ENCODE results near the gene ADRB2. TPM values are rescaled to one million over a fixed set of nuclear protein-coding genes. Genes with fewer than 3 reads are reported as not detected.

The ADRB2 gene
- total and polyA plus RNA-seq, 2 experiments from 2014 or later, result 7.3 to 10.9 TPM

- Histone ChIP-seq H3K9me3 (ENCODE audit: low read depth) (no peaks in the 10 kb centered on the region), H3K36me3 (no peaks in the 10 kb centered on the region), H3K4me1 (ENCODE audit: low read depth) (peaks cover 12% of the 10 kb centered on the region), H3K4me3 (no peak overlapping the region), H3K27ac (no peak overlapping the region), H3K27me3 (no peaks in the 10 kb centered on the region)
- no peak for DNase-seq (ENCODE audit: low read depth in 1 of 2, low spot score in 1 of 2)
- no peak for TF ChIP-seq CTCF (IDR thresholded peaks at IDR 0.05; ENCODE audit: low read depth, low read length)
Observed at GRCh38 chr5:148861088-148861487, 34.7 kb downstream of the ADRB2 start.

GRCh38 chr5:148861696-148862095 is 35.3 kb downstream of the ADRB2 start:
- H3K9me3 ChIP-seq (ENCODE audit: low read depth), result no peaks in the 10 kb centered on the region
- no peaks in the 10 kb centered on the region for H3K36me3 ChIP-seq
- TF ChIP-seq CTCF (IDR thresholded peaks at IDR 0.05; ENCODE audit: low read depth, low read length), result no peak
- H3K4me1 ChIP-seq (ENCODE audit: low read depth), result peaks cover 12% of the 10 kb centered on the region
- DNase-seq (ENCODE audit: low read depth in 1 of 2, low spot score in 1 of 2), result no peak
- no peak overlapping the region for H3K4me3 ChIP-seq
- no peak overlapping the region for H3K27ac ChIP-seq
- H3K27me3 ChIP-seq, result no peaks in the 10 kb centered on the region

- TF ChIP-seq CTCF (IDR thresholded peaks at IDR 0.05; ENCODE audit: low read depth, low read length), result no peak
- DNase-seq (ENCODE audit: low read depth in 1 of 2, low spot score in 1 of 2), result peak in 1 of 2 donors; percentile 51
- Histone ChIP-seq H3K9me3 (ENCODE audit: low read depth) (no peaks in the 10 kb centered on the region), H3K4me3 (no peak overlapping the region), H3K27me3 (no peaks in the 10 kb centered on the region), H3K27ac (peak overlapping the region; percentile 67), H3K36me3 (no peaks in the 10 kb centered on the region), H3K4me1 (ENCODE audit: low read depth) (peaks cover 12% of the 10 kb centered on the region)
Observed at GRCh38 chr5:148864113-148864841, 37.9 kb downstream of the ADRB2 start.

- peaks cover 12% of the 10 kb centered on the region for H3K4me1 ChIP-seq (ENCODE audit: low read depth)
- no peak overlapping the region for H3K4me3 ChIP-seq
- no peaks in the 10 kb centered on the region for H3K9me3 ChIP-seq (ENCODE audit: low read depth)
- DNase-seq (ENCODE audit: low read depth in 1 of 2, low spot score in 1 of 2), result no peak
- no peak for TF ChIP-seq CTCF (IDR thresholded peaks at IDR 0.05; ENCODE audit: low read depth, low read length)
- no peaks in the 10 kb centered on the region for H3K36me3 ChIP-seq
- no peaks in the 10 kb centered on the region for H3K27me3 ChIP-seq
- no peak overlapping the region for H3K27ac ChIP-seq
Observed at GRCh38 chr5:148866024-148866423, 39.6 kb downstream of the ADRB2 start.

- TF ChIP-seq CTCF (IDR thresholded peaks at IDR 0.05; ENCODE audit: low read depth, low read length), result no peak
- Histone ChIP-seq H3K9me3 (ENCODE audit: low read depth) (no peaks in the 10 kb centered on the region), H3K27me3 (no peaks in the 10 kb centered on the region), H3K27ac (no peak overlapping the region), H3K36me3 (no peaks in the 10 kb centered on the region), H3K4me1 (ENCODE audit: low read depth) (peaks cover 19% of the 10 kb centered on the region), H3K4me3 (no peak overlapping the region)
- no peak for DNase-seq (ENCODE audit: low read depth in 1 of 2, low spot score in 1 of 2)
Observed at GRCh38 chr5:148873120-148873519, 46.7 kb downstream of the ADRB2 start.

Data from cardiac muscle cell (in vitro differentiated cells and primary cell).